Activated CD4-positive, alpha-beta T cell treated with anti-CD3 and anti-CD28 coated beads for 36 hours (primary cell): Measurements from ENCODE around the gene PTPRO. TPM values are rescaled to one million over a fixed set of nuclear protein-coding genes. Genes with fewer than 3 reads are reported as not detected.

ENCODE experiments used
- ATAC-seq: fragments of 200-7000 bp; cut with Tn5 transposase; one replicate; pipeline ENCODE4 v1.10.0; 2021; ENCODE audit warnings: mild to moderate bottlenecking, moderate library complexity
- CTCF ChIA-PET: fragments of 350-600 bp; sonication (Branson Sonifier 250); formaldehyde crosslinking; loops from one replicate; lab custom pipeline; 2021; ENCODE audit warnings: antibody characterized with exemption; lab: Charles Lee
- POLR2A ChIA-PET: fragments of 350-600 bp; sonication (Branson Sonifier 250); formaldehyde crosslinking; loops from one replicate; lab custom pipeline; 2021; ENCODE audit warnings: antibody characterized with exemption, inconsistent platforms; lab: Charles Lee
- DNase-seq: peaks from one replicate; pipeline ENCODE4 v3.0.0-alpha.2; 2020
- H3K27ac Mint-ChIP-seq: one replicate; pipeline ENCODE4 v1.8.0; 2021; ENCODE audit warnings: mixed read lengths
- H3K27me3 Mint-ChIP-seq: one replicate; pipeline ENCODE4 v1.8.0; 2021; ENCODE audit warnings: mixed read lengths
- H3K36me3 Mint-ChIP-seq: one replicate; pipeline ENCODE4 v1.8.0; 2021; ENCODE audit warnings: low read depth, mixed read lengths
- H3K4me1 Mint-ChIP-seq: one replicate; pipeline ENCODE4 v1.8.0; 2021; ENCODE audit warnings: mixed read lengths
- H3K4me3 Mint-ChIP-seq: one replicate; pipeline ENCODE4 v1.8.0; 2021; ENCODE audit warnings: mild to moderate bottlenecking, moderate library complexity, mixed read lengths
- H3K9me3 Mint-ChIP-seq: one replicate; pipeline ENCODE4 v1.8.0; 2021; ENCODE audit warnings: low read depth, mixed read lengths
- intact Hi-C, 2 experiments: fragments of 100-400 bp; cut with DNase I in 1 of 2; cut with micrococcal nuclease in 1 of 2; formaldehyde crosslinking; loops; one replicate each; pipeline versions ENCODE4 v1.14.2 to v1.15.1; 2022 to 2024; cut with DNase I, micrococcal nuclease
- total RNA-seq, 2 experiments: library from RNA; stranded (reverse); gene quantifications; one replicate each; pipeline ENCODE4 v1.2.3, GENCODE V29; 2021

Gene PTPRO
- total RNA-seq, 2 experiments from 2014 or later = 0.46 to 0.49 TPM

GRCh38 chr12:15350643-15351042 lies 28.3 kb downstream of the PTPRO start:
- ChIA-PET CTCF (interaction anchor here (0.7 kb wide), 1 partner anchor 12 kb away, joined by 3 read pairs; no protein-coding TSS in a partner anchor), POLR2A (no interaction called here)
- no peak overlapping the region for H3K27ac Mint-ChIP-seq
- intact Hi-C loops = no loop called here
- H3K27me3 Mint-ChIP-seq = peaks cover 4% of the 10 kb centered on the region
- H3K9me3 Mint-ChIP-seq = no peaks in the 10 kb centered on the region
- no peaks in the 10 kb centered on the region for H3K4me1 Mint-ChIP-seq
- DNase-seq (no peak), ATAC-seq (no peak)
- H3K4me3 Mint-ChIP-seq = no peak overlapping the region
- H3K36me3 Mint-ChIP-seq = no peaks in the 10 kb centered on the region

- ChIA-PET POLR2A (no interaction called here), CTCF (no interaction called here)
- DNase-seq (no peak), ATAC-seq (no peak)
- Mint-ChIP-seq H3K36me3 (no peaks in the 10 kb centered on the region), H3K4me3 (no peak overlapping the region), H3K27me3 (peaks cover 6% of the 10 kb centered on the region), H3K27ac (no peak overlapping the region), H3K9me3 (no peaks in the 10 kb centered on the region), H3K4me1 (no peaks in the 10 kb centered on the region)
- intact Hi-C loops = no loop called here
Observed at GRCh38 chr12:15355766-15356165, 33.5 kb downstream of the PTPRO start.

- Mint-ChIP-seq H3K9me3 (no peaks in the 10 kb centered on the region), H3K4me3 (no peak overlapping the region)
- POLR2A ChIA-PET = no interaction called here
Observed at GRCh38 chr12:15356951-15357364, 34.6 kb downstream of the PTPRO start.

GRCh38 chr12:15364221-15365160 lies 42.2 kb downstream of the PTPRO start:
- H3K9me3 Mint-ChIP-seq = no peaks in the 10 kb centered on the region
- ChIA-PET CTCF (no interaction called here), POLR2A (no interaction called here)
- H3K27me3 Mint-ChIP-seq = peaks cover 7% of the 10 kb centered on the region
- intact Hi-C loops = no loop called here
- no peak overlapping the region for H3K4me3 Mint-ChIP-seq
- no peak for ATAC-seq
- no peak for DNase-seq
- H3K36me3 Mint-ChIP-seq = no peaks in the 10 kb centered on the region
- no peaks in the 10 kb centered on the region for H3K4me1 Mint-ChIP-seq
- no peak overlapping the region for H3K27ac Mint-ChIP-seq

More at GRCh38 chr12:15356951-15357364, 34.6 kb downstream of the PTPRO start:
- Mint-ChIP-seq H3K36me3 (no peaks in the 10 kb centered on the region), H3K27ac (no peak overlapping the region), H3K27me3 (peaks cover 4% of the 10 kb centered on the region), H3K4me1 (no peaks in the 10 kb centered on the region)
- CTCF ChIA-PET = no interaction called here
- intact Hi-C loops = no loop called here
- no peak for ATAC-seq
- no peak for DNase-seq

- POLR2A ChIA-PET = no interaction called here
- intact Hi-C loops = no loop called here
- Mint-ChIP-seq H3K4me3 (no peak overlapping the region), H3K36me3 (no peaks in the 10 kb centered on the region), H3K27me3 (peaks cover 7% of the 10 kb centered on the region), H3K27ac (no peak overlapping the region), H3K4me1 (no peaks in the 10 kb centered on the region), H3K9me3 (no peaks in the 10 kb centered on the region)
- no peak for DNase-seq
- CTCF ChIA-PET = no interaction called here
- ATAC-seq = no peak
Observed at GRCh38 chr12:15368812-15369211, 46.5 kb downstream of the PTPRO start.

GRCh38 chr12:15372352-15372751 lies 50.0 kb downstream of the PTPRO start:
- Mint-ChIP-seq H3K4me1 (no peaks in the 10 kb centered on the region), H3K4me3 (no peak overlapping the region), H3K36me3 (no peaks in the 10 kb centered on the region), H3K27ac (no peak overlapping the region), H3K27me3 (peaks cover 7% of the 10 kb centered on the region), H3K9me3 (peaks cover 6% of the 10 kb centered on the region)
- intact Hi-C loops = no loop called here
- ChIA-PET POLR2A (no interaction called here), CTCF (no interaction called here)
- ATAC-seq (no peak), DNase-seq (no peak)

- Mint-ChIP-seq H3K27me3 (peaks cover 5% of the 10 kb centered on the region), H3K36me3 (no peaks in the 10 kb centered on the region), H3K9me3 (no peaks in the 10 kb centered on the region), H3K4me1 (no peaks in the 10 kb centered on the region), H3K27ac (no peak overlapping the region), H3K4me3 (no peak overlapping the region)
- DNase-seq (no peak), ATAC-seq (no peak)
- ChIA-PET CTCF (no interaction called here), POLR2A (no interaction called here)
- intact Hi-C loops = no loop called here
Observed at GRCh38 chr12:15387772-15388171, 65.5 kb downstream of the PTPRO start.

- peaks cover 5% of the 10 kb centered on the region for H3K27me3 Mint-ChIP-seq
- ChIA-PET CTCF (no interaction called here), POLR2A (interaction anchor here (0.6 kb wide), 1 partner anchor 567 kb away, joined by 3 read pairs; no protein-coding TSS in a partner anchor)
- intact Hi-C loops = no loop called here
- H3K27ac Mint-ChIP-seq = no peak overlapping the region
- no peak for DNase-seq
- no peaks in the 10 kb centered on the region for H3K36me3 Mint-ChIP-seq
- no peaks in the 10 kb centered on the region for H3K4me1 Mint-ChIP-seq
- no peak for ATAC-seq
- H3K9me3 Mint-ChIP-seq = no peaks in the 10 kb centered on the region
- no peak overlapping the region for H3K4me3 Mint-ChIP-seq
Observed at GRCh38 chr12:15389561-15389960, 67.3 kb downstream of the PTPRO start.

- no peaks in the 10 kb centered on the region for H3K9me3 Mint-ChIP-seq
- ATAC-seq = no peak
- no peak overlapping the region for H3K27ac Mint-ChIP-seq
- intact Hi-C loops = no loop called here
- no peak overlapping the region for H3K4me3 Mint-ChIP-seq
- H3K27me3 Mint-ChIP-seq = peaks cover 2% of the 10 kb centered on the region
- ChIA-PET CTCF (interaction anchor here (0.6 kb wide), 2 partner anchors 121 to 301 kb away, joined by 3 to 4 read pairs; no protein-coding TSS in a partner anchor), POLR2A (no interaction called here)
- DNase-seq = no peak
- no peaks in the 10 kb centered on the region for H3K4me1 Mint-ChIP-seq
- no peaks in the 10 kb centered on the region for H3K36me3 Mint-ChIP-seq
Observed at GRCh38 chr12:15393037-15393436, 70.7 kb downstream of the PTPRO start.

- H3K27me3 Mint-ChIP-seq = no peaks in the 10 kb centered on the region
- DNase-seq (no peak), ATAC-seq (no peak)
- H3K9me3 Mint-ChIP-seq = no peaks in the 10 kb centered on the region
- intact Hi-C loops = no loop called here
- H3K4me3 Mint-ChIP-seq = no peak overlapping the region
- H3K4me1 Mint-ChIP-seq = no peaks in the 10 kb centered on the region
- H3K27ac Mint-ChIP-seq = no peak overlapping the region
- no peaks in the 10 kb centered on the region for H3K36me3 Mint-ChIP-seq
- POLR2A ChIA-PET = no interaction called here
- CTCF ChIA-PET = no interaction called here
Observed at GRCh38 chr12:15393995-15394394, 71.7 kb downstream of the PTPRO start.

GRCh38 chr12:15404485-15404884 lies 82.2 kb downstream of the PTPRO start:
- no peak overlapping the region for H3K27ac Mint-ChIP-seq
- peaks cover 8% of the 10 kb centered on the region for H3K27me3 Mint-ChIP-seq
- no peak overlapping the region for H3K4me3 Mint-ChIP-seq
- intact Hi-C loops = no loop called here
- DNase-seq (no peak), ATAC-seq (peak; percentile 42)
- ChIA-PET POLR2A (interaction anchor here (0.7 kb wide), 1 partner anchor 22 kb away, joined by 3 read pairs; no protein-coding TSS in a partner anchor), CTCF (no interaction called here)
- H3K9me3 Mint-ChIP-seq = no peaks in the 10 kb centered on the region
- peaks cover 4% of the 10 kb centered on the region for H3K4me1 Mint-ChIP-seq
- H3K36me3 Mint-ChIP-seq = no peaks in the 10 kb centered on the region

GRCh38 chr12:15405606-15406005 lies 83.3 kb downstream of the PTPRO start:
- Mint-ChIP-seq H3K9me3 (no peaks in the 10 kb centered on the region), H3K4me1 (peaks cover 4% of the 10 kb centered on the region), H3K4me3 (no peak overlapping the region), H3K27ac (no peak overlapping the region), H3K36me3 (no peaks in the 10 kb centered on the region), H3K27me3 (peaks cover 6% of the 10 kb centered on the region)
- ChIA-PET CTCF (no interaction called here), POLR2A (no interaction called here)
- intact Hi-C loops = no loop called here
- no peak for DNase-seq
- ATAC-seq = no peak
